ENCODE measurements around the gene JPT1. TPM values are rescaled to one million over a fixed set of nuclear protein-coding genes. Genes with fewer than 3 reads are reported as not detected.
"Not testable (repeated sequence)": the region's sequence is repeated elsewhere in the genome, so short reads cannot be mapped to it uniquely, and the experiment has no call there.

JPT1 gene
- total RNA-seq, 8 experiments from 2014 or later = 95.0 to 664 (median 275) TPM

DNA sequence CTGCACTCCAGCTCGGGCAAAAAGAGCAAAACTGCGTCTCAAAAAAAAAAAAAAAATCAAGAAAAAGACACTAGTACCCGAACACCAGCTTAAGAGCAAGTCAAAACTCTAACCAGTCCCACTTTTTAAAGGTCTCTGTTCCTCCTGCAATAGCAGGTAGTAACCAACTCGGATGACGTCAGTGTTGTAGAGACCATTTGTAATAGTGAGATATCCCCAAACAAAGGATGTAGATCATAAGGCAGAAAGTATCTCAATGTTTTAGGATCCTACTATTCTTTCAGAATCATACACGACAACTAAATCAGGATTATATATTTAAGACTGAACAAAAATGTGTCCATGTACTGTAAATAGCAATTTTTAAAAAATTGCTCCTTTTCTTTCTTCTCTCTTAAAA is 2.4 kb downstream of the JPT1 start:
- 16 to 100% (median 65%) methylated on average over 1 to 6 of the region's 6 CpGs for WGBS, 10 experiments
- H3K4me3 ChIP-seq = peak overlapping the region; percentile 88 to 98 (median 91)
- peaks cover 19 to 26% of the 10 kb centered on the region in 2 donors for H3K4me1 ChIP-seq (replicated peaks in 1 of 2)
- peak overlapping the region; percentile 9 to 85 for H3K27ac ChIP-seq
- no peak for ATAC-seq (replicated peaks in 6 of 8)
- in situ Hi-C loops (cut with MboI; ENCODE audit: low pct_unique_long_range_greater_than_20kb in 2 of 9, low sequenced_read_pairs in 9 of 9, unreplicated experiment in 9 of 9) = no loop called here

DNA sequence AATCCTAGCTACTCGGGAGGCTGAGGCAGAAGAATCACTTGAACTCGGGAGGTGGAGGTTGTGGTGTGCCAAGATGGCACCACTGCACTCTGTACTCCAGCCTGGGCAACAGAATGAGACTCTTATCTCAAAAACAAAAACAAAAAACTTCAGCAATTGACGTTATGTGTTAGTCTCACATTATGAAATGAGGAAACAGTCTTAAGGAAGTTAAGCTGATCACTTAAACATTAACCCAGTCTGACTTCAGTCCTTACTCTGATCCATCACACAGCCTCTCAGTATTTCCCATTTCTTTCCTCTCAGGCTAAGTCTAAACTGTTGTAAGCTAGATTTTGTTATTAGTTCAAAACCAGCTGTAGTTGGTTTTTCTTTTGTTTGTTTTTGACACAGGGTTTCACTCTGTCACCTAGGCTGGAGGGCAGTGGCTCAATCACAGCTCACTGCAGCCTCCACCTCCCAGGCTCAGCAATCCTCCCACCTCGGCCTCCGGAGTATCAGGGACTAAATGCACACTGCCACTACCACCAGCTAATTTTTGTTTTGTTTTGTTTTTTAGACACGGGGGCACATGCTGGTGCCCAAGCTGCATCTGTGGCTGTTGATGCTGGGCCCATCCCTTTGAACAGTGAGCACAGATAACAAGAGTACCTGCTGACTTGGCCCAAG is 6.3 kb downstream of the JPT1 start:
- H3K27ac ChIP-seq = no peak overlapping the region
- no peak overlapping the region for H3K4me3 ChIP-seq
- peaks cover 15 to 20% of the 10 kb centered on the region in 2 donors for H3K4me1 ChIP-seq (replicated peaks in 1 of 2)
- WGBS, 10 experiments = 82 to 100% (median 100%) methylated on average over 1 to 5 of the region's 6 CpGs; no CpG with 5 or more reads in 3 of the 10 experiments
- no peak for ATAC-seq (replicated peaks in 6 of 8)
- in situ Hi-C loops (cut with MboI; ENCODE audit: low pct_unique_long_range_greater_than_20kb in 2 of 9, low sequenced_read_pairs in 9 of 9, unreplicated experiment in 9 of 9) = no loop called here

DNA sequence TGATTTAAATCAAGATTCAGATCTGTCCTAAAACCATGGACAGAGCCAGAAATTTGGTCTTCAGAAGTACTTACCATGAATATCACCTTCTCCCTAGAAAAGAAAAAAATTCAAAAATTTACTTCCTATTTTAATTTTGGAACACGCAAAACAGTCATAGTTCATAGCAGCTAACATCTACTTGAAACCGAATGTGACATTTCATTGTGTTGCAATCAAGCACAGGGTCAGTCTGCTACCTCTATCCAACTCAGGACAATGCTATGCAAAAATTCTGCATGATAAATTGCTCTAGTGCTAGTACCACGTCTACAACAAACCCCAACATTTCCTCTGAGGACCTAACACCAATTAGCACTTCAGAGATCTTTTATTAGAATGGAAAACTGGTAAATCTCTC is 7.7 kb downstream of the JPT1 start:
- in situ Hi-C loops (cut with MboI; ENCODE audit: low pct_unique_long_range_greater_than_20kb in 2 of 9, low sequenced_read_pairs in 9 of 9, unreplicated experiment in 9 of 9) = no loop called here
- ATAC-seq (replicated peaks in 6 of 8) = no peak

DNA sequence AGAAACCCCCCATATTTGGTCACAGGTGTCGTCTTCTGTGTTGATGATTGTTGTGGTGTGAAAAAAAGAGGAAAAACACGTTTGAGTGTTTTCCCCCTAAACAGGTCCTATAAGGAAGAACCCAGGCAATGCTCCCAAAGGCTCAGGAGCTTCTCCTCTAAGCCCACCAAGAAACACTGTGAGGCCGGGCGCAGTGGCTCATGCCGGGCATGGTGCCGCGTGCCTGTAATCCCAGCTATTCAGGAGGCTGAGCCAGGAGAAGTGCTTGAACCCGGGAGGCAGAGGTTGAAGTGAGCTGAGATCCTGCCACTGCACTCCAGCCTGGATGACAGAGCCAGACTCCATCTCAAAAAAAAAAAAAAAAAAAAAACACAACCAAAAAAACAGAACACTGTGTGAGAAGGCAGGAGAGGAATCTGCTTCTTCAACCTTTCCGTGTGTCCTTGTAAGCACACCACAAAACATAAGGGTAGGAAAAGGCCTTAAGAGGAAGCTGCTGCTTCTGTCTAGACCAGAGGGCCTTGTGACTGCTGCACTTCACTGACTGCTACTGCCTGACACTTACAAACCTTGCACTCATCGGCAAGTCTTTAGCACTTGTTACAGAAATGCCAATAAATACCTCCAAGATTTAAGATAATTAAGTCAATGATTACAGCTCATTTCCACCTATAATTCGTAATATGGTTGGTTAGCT is 9.3 kb downstream of the JPT1 start:
- H3K4me1 ChIP-seq (replicated peaks in 1 of 2) = peaks cover 1 to 3% of the 10 kb centered on the region in 2 donors
- WGBS, 10 experiments = 83 to 100% (median 95%) methylated on average over 1 to 9 of the region's 11 CpGs
- no peak for ATAC-seq (replicated peaks in 6 of 8)
- H3K27ac ChIP-seq = no peak overlapping the region
- H3K4me3 ChIP-seq = no peak overlapping the region
- in situ Hi-C loops (cut with MboI; ENCODE audit: low pct_unique_long_range_greater_than_20kb in 2 of 9, low sequenced_read_pairs in 9 of 9, unreplicated experiment in 9 of 9) = no loop called here

More for the DNA sequence above, 7.7 kb downstream of the JPT1 start:
- WGBS, 10 experiments = 43 to 100% (median 88%) methylated on average over 1 to 3 of the region's 3 CpGs; no CpG with 5 or more reads in 1 of the 10 experiments
- H3K4me1 ChIP-seq (replicated peaks in 1 of 2) = peaks cover 15 to 17% of the 10 kb centered on the region in 2 donors
- H3K27ac ChIP-seq = no peak overlapping the region
- H3K4me3 ChIP-seq = no peak overlapping the region

DNA sequence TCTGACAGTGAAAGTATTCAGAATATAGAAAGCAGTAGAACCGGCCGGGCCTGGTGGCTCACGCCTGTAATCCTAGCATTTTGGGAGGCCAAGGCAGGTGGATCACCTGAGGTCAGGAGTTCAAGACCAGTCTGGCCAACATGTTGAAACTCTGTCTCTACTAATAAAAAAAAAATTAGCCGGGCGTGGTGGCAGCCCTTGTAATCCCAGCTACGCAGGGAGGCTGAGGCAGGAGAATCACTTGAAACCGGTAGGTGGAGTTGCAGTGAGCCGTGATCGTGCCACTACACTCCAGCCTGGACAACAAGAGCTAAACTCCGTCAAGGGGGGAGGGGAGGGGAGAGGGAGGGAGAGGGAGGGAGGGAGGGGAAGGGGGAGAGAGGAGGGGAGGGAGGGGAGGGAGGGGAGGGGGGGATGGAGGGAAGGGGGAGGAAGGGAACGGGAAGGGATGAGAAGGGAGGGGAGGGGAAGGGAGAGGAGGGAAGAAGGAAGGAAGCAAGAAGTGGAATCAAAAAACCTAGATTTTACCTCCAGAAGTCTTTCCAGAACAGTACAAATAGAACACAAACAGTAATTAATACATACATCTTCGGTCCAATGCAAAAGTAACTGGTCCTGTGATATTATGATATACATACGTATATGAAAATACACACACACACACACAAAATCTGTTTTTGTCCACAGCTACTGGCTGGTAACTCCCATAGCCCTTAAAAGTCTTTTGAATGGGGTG is 11.9 kb downstream of the JPT1 start:
- in situ Hi-C loops (cut with MboI; ENCODE audit: low pct_unique_long_range_greater_than_20kb in 2 of 9, low sequenced_read_pairs in 9 of 9, unreplicated experiment in 9 of 9) = no loop called here

DNA sequence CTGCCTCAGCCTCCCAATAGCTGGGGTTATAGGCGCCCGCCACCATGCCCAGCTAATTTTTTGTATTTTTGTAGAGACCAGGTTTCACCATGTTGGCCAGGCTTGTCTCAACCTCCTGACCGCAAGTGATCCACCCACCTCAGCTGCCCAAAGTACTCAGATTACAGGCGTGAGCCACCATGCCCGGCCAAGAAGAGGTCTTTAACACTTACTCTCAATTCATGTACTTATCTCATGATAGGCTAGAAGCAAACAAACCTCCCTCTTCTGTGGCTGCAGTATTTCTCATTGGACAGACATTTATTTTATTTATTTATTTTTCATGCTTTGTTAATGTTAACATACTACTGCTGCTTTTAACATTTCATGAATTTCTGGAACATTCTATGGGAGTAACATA is 15.8 kb downstream of the JPT1 start:
- 80 to 100% (median 98%) methylated on average over 1 to 5 of the region's 5 CpGs for WGBS, 10 experiments
- in situ Hi-C loops (cut with MboI; ENCODE audit: low pct_unique_long_range_greater_than_20kb in 2 of 9, low sequenced_read_pairs in 9 of 9, unreplicated experiment in 9 of 9) = no loop called here
- Histone ChIP-seq H3K4me1 (replicated peaks in 1 of 2) (no peaks in the 10 kb centered on the region), H3K4me3 (no peak overlapping the region), H3K27ac (no peak overlapping the region)
- no peak for ATAC-seq (replicated peaks in 6 of 8)

More for the DNA sequence above, 11.9 kb downstream of the JPT1 start:
- Histone ChIP-seq H3K4me1 (replicated peaks in 1 of 2) (no peaks in the 10 kb centered on the region), H3K4me3 (no peak overlapping the region), H3K27ac (no peak overlapping the region)
- WGBS, 10 experiments = 73 to 100% (median 100%) methylated on average over 1 to 3 of the region's 13 CpGs; no CpG with 5 or more reads in 2 of the 10 experiments
- ATAC-seq (replicated peaks in 6 of 8) = no peak

- ATAC-seq (replicated peaks in 6 of 8); H3K27ac ChIP-seq; in situ Hi-C loops (cut with MboI; ENCODE audit: low pct_unique_long_range_greater_than_20kb in 2 of 9, low sequenced_read_pairs in 9 of 9, unreplicated experiment in 9 of 9); H3K4me1 ChIP-seq (replicated peaks in 1 of 2); H3K4me3 ChIP-seq: not testable (repeated sequence)
- 88 to 100% (median 95%) methylated on average over 1 to 6 of the region's 9 CpGs; no CpG with 5 or more reads in 1 of the 10 experiments for WGBS, 10 experiments
Measured at GRCh38 chr17:75137762-75138161, 16.6 kb downstream of the JPT1 start.

- Histone ChIP-seq H3K4me3 (no peak overlapping the region), H3K4me1 (replicated peaks in 1 of 2) (peaks cover 6% of the 10 kb centered on the region in 2 donors), H3K27ac (no peak overlapping the region)
- ATAC-seq (replicated peaks in 6 of 8) = no peak
- in situ Hi-C loops (cut with MboI; ENCODE audit: low pct_unique_long_range_greater_than_20kb in 2 of 9, low sequenced_read_pairs in 9 of 9, unreplicated experiment in 9 of 9) = no loop called here
- WGBS, 10 experiments = 89 to 94% (median 93%) methylated on average over 3 to 6 of the region's 8 CpGs; no CpG with 5 or more reads in 4 of the 10 experiments
Measured at GRCh38 chr17:75135946-75136345, 18.4 kb downstream of the JPT1 start.

GRCh38 chr17:75135452-75135851 is 18.9 kb downstream of the JPT1 start:
- ATAC-seq (replicated peaks in 6 of 8) = no peak
- in situ Hi-C loops (cut with MboI; ENCODE audit: low pct_unique_long_range_greater_than_20kb in 2 of 9, low sequenced_read_pairs in 9 of 9, unreplicated experiment in 9 of 9) = no loop called here
- Histone ChIP-seq H3K4me3 (no peak overlapping the region), H3K27ac (no peak overlapping the region), H3K4me1 (replicated peaks in 1 of 2) (peaks cover 7 to 8% of the 10 kb centered on the region in 2 donors)
- 40 to 100% (median 68%) methylated on average over 1 to 3 of the region's 5 CpGs; no CpG with 5 or more reads in 4 of the 10 experiments for WGBS, 10 experiments

DNA sequence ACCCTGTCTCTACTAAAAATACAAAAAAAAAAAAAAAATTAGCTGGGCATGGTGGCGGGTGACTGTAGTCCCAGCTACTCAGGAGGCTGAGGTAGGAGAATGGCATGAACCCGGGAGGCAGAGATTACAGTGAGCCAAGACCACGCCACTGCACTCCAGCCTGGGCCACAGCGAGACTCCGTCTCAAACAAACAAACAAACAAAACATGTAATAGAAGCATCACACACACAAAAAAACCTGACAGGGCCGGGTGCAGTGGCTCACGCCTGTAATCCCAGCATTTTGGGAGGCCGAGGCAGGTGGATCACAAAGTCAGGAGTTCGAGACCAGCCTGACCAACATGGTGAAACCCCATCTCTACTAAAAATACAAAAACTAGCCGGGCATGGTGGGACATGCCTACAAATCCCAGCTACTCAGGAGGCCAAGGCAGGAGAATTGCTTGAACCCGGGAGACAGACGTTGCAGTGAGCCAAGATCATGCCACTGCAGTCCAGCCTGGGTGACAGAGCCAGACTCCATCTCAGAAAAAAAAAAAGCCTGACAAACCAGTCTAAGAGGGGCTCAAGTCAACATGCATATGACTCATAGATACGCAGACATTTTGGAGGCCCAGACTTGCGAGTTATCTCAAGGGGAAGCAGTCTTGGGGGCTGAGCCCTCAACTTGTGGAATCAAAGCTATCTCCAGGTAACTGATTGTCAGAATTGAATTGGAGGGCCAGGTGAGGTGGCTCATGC is 20.5 kb downstream of the JPT1 start:
- peaks cover 12 to 14% of the 10 kb centered on the region in 2 donors for H3K4me1 ChIP-seq (replicated peaks in 1 of 2)
- WGBS, 10 experiments = 82 to 100% (median 88%) methylated on average over 2 to 6 of the region's 14 CpGs; no CpG with 5 or more reads in 4 of the 10 experiments
- in situ Hi-C loops (cut with MboI; ENCODE audit: low pct_unique_long_range_greater_than_20kb in 2 of 9, low sequenced_read_pairs in 9 of 9, unreplicated experiment in 9 of 9); H3K27ac ChIP-seq; ATAC-seq (replicated peaks in 6 of 8); H3K4me3 ChIP-seq: not testable (repeated sequence)

DNA sequence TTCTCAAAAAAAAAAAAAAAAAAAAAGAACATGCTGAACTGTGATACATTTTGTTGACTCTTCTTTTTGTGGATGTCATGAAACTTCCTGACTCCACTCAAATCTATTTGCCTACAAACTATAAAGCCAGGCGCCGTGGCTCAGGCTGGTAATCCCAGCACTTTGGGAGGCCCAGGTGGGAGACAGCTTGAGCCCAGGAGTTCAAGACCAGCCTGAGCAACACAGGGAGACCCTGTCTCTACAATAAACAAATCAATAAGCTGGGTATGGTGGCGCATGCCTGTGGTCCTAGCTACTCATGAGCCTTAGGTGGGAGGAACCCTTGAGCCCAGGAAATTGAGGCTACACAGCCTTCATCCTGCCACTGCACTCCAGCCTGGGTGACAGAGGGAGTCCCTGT is 21.3 kb downstream of the JPT1 start:
- no peak overlapping the region for H3K27ac ChIP-seq
- in situ Hi-C loops (cut with MboI; ENCODE audit: low pct_unique_long_range_greater_than_20kb in 2 of 9, low sequenced_read_pairs in 9 of 9, unreplicated experiment in 9 of 9) = no loop called here

More for the DNA sequence above, 21.3 kb downstream of the JPT1 start:
- no peak for ATAC-seq (replicated peaks in 6 of 8)
- Histone ChIP-seq H3K4me1 (replicated peaks in 1 of 2) (peaks cover 12 to 14% of the 10 kb centered on the region in 2 donors), H3K4me3 (no peak overlapping the region)
- WGBS, 10 experiments = 97 to 100% (median 100%) methylated on average over 1 to 3 of the region's 3 CpGs; no CpG with 5 or more reads in 7 of the 10 experiments

Measured in motor neuron (in vitro differentiated cells).